DOHH2 (cell line): ENCODE results near the gene C4orf50.

ENCODE experiments used
- H3F3A ChIP-seq: fragments of 200-600 bp; sonication (generic), shearing (Covaris generic); 2 replicates; pipeline ENCODE4 v1.6.0; 2016; ENCODE audit warnings: antibody characterized with exemption, mild to moderate bottlenecking; ENCODE audit not compliant: control insufficient read depth, insufficient read depth
- H3K27ac ChIP-seq: fragments of 200-600 bp; sonication (generic); 2 replicates; pipeline ENCODE4 v1.5.1; 2014; ENCODE audit warnings: low read depth, mild to moderate bottlenecking, low read length, moderate library complexity
- H3K27me3 ChIP-seq: fragments of 200-600 bp; sonication (generic); 2 replicates; pipeline ENCODE4 v1.6.1; 2014; ENCODE audit warnings: mild to moderate bottlenecking, low read length, mixed read lengths; ENCODE audit not compliant: control insufficient read depth
- H3K36me3 ChIP-seq: fragments of 200-600 bp; sonication (generic); 2 replicates; pipeline ENCODE4 v1.6.1; 2014; ENCODE audit warnings: mild to moderate bottlenecking, low read length, moderate library complexity, mixed read lengths; ENCODE audit not compliant: control insufficient read depth
- H3K4me1 ChIP-seq: fragments of 200-600 bp; sonication (generic); 2 replicates; pipeline ENCODE4 v1.6.1; 2014; ENCODE audit warnings: mild to moderate bottlenecking, low read length, mixed read lengths; ENCODE audit not compliant: control insufficient read depth
- H3K4me2 ChIP-seq: fragments of 200-600 bp; sonication (generic); 2 replicates; pipeline ENCODE4 v1.6.0; 2014; ENCODE audit warnings: mild to moderate bottlenecking, low read length, moderate library complexity
- H3K4me3 ChIP-seq: fragments of 200-600 bp; sonication (generic); 2 replicates; pipeline ENCODE4 v1.5.1; 2014; ENCODE audit warnings: mild to moderate bottlenecking, low read length, mixed read lengths
- H3K79me2 ChIP-seq: fragments of 200-600 bp; sonication (generic); 2 replicates; pipeline ENCODE4 v1.6.1; 2014; ENCODE audit warnings: mild to moderate bottlenecking, low read length, mixed read lengths; ENCODE audit not compliant: control insufficient read depth
- H3K9me2 ChIP-seq: fragments of 200-600 bp; sonication (generic); replicated peaks from 2 replicates; pipeline ENCODE4 v1.6.1; 2014; ENCODE audit warnings: mild to moderate bottlenecking, low read length, mixed read lengths; ENCODE audit not compliant: control insufficient read depth
- H3K9me3 ChIP-seq: fragments of 200-600 bp; sonication (generic); 2 replicates; pipeline ENCODE4 v1.6.1; 2014; ENCODE audit warnings: antibody characterized with exemption, low read length, mixed read lengths; ENCODE audit not compliant: control insufficient read depth, insufficient read depth
- H4K20me1 ChIP-seq: fragments of 200-600 bp; sonication (generic); 2 replicates; pipeline ENCODE4 v1.6.0; 2014; ENCODE audit warnings: low read depth, mild to moderate bottlenecking, antibody characterized with exemption, low read length, moderate library complexity; ENCODE audit not compliant: control insufficient read depth, insufficient read depth
- EZH2phosphoT487 ChIP-seq: fragments of 200-600 bp; sonication (generic); IDR thresholded peaks from 2 replicates; pipeline ENCODE4 v1.6.1; 2017; ENCODE audit warnings: borderline replicate concordance, mild to moderate bottlenecking, antibody characterized with exemption, low read length, moderate library complexity, mixed read lengths
- TF ChIP-seq, protein P1 (sequence below): fragments of 200-600 bp; sonication (generic); IDR thresholded peaks from one replicate; pipeline ENCODE4 v1.5.1; 2014; ENCODE audit warnings: antibody characterized with exemption, mild to moderate bottlenecking, low read depth, low read length; ENCODE audit not compliant: poor library complexity, severe bottlenecking

Gene C4orf50

DNA sequence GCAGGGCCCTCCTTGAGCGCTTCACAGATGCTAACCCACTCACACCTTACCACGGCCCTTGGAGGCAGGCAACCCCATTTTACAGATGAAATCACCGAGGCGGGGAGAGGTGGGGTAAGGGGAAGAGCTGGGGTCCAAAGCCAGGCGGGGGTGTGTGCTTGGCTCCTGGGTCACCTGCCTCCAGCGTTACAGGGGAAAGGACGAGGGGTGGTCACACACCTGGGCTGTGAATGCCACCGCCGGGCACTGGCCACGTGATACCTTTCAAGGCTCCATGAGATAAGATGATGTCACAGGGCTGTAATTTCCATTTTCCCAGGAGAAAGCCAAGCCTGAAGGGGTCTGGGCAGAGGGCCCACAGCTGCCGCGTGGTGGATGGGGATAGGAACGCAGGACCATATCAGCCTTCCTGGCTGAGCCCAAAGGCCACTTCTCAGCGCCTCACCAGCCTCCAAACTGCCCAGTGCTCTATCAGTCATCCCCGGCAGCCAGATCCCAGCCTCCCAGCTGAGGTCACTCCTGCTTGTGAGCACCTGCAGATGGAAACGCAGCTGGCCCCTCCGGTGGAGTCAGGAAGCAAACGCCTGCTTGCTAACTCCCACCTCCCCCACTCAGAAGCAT, 62.9 kb downstream of the C4orf50 start:
- Histone ChIP-seq H3K4me2 (no peak overlapping the region), H3K4me1 (peaks cover 12% of the 10 kb centered on the region)
- TF ChIP-seq, protein P1, sequence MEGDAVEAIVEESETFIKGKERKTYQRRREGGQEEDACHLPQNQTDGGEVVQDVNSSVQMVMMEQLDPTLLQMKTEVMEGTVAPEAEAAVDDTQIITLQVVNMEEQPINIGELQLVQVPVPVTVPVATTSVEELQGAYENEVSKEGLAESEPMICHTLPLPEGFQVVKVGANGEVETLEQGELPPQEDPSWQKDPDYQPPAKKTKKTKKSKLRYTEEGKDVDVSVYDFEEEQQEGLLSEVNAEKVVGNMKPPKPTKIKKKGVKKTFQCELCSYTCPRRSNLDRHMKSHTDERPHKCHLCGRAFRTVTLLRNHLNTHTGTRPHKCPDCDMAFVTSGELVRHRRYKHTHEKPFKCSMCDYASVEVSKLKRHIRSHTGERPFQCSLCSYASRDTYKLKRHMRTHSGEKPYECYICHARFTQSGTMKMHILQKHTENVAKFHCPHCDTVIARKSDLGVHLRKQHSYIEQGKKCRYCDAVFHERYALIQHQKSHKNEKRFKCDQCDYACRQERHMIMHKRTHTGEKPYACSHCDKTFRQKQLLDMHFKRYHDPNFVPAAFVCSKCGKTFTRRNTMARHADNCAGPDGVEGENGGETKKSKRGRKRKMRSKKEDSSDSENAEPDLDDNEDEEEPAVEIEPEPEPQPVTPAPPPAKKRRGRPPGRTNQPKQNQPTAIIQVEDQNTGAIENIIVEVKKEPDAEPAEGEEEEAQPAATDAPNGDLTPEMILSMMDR = no peak
- no peak for TF ChIP-seq EZH2phosphoT487

GRCh38 chr4:5954056-5954760, 64.0 kb downstream of the C4orf50 start:
- no peaks in the 10 kb centered on the region for H3F3A ChIP-seq
- no peak overlapping the region for H3K4me3 ChIP-seq
- H3K9me2 ChIP-seq = no peaks in the 10 kb centered on the region
- H3K79me2 ChIP-seq = no peaks in the 10 kb centered on the region
- no peaks in the 10 kb centered on the region for H3K27me3 ChIP-seq
- H3K36me3 ChIP-seq = no peaks in the 10 kb centered on the region
- no peaks in the 10 kb centered on the region for H3K9me3 ChIP-seq
- no peaks in the 10 kb centered on the region for H4K20me1 ChIP-seq
- no peak overlapping the region for H3K4me2 ChIP-seq
- H3K4me1 ChIP-seq = peaks cover 12% of the 10 kb centered on the region
- no peak overlapping the region for H3K27ac ChIP-seq
- TF ChIP-seq, protein P1 = no peak
- no peak for TF ChIP-seq EZH2phosphoT487

More for the DNA sequence above, 62.9 kb downstream of the C4orf50 start:
- H3K36me3 ChIP-seq = no peaks in the 10 kb centered on the region
- no peak overlapping the region for H3K27ac ChIP-seq
- H3K27me3 ChIP-seq = no peaks in the 10 kb centered on the region
- no peak overlapping the region for H3K4me3 ChIP-seq
- no peaks in the 10 kb centered on the region for H3K9me2 ChIP-seq
- no peaks in the 10 kb centered on the region for H3K9me3 ChIP-seq
- H3F3A ChIP-seq = no peaks in the 10 kb centered on the region
- no peaks in the 10 kb centered on the region for H4K20me1 ChIP-seq
- no peaks in the 10 kb centered on the region for H3K79me2 ChIP-seq

DNA sequence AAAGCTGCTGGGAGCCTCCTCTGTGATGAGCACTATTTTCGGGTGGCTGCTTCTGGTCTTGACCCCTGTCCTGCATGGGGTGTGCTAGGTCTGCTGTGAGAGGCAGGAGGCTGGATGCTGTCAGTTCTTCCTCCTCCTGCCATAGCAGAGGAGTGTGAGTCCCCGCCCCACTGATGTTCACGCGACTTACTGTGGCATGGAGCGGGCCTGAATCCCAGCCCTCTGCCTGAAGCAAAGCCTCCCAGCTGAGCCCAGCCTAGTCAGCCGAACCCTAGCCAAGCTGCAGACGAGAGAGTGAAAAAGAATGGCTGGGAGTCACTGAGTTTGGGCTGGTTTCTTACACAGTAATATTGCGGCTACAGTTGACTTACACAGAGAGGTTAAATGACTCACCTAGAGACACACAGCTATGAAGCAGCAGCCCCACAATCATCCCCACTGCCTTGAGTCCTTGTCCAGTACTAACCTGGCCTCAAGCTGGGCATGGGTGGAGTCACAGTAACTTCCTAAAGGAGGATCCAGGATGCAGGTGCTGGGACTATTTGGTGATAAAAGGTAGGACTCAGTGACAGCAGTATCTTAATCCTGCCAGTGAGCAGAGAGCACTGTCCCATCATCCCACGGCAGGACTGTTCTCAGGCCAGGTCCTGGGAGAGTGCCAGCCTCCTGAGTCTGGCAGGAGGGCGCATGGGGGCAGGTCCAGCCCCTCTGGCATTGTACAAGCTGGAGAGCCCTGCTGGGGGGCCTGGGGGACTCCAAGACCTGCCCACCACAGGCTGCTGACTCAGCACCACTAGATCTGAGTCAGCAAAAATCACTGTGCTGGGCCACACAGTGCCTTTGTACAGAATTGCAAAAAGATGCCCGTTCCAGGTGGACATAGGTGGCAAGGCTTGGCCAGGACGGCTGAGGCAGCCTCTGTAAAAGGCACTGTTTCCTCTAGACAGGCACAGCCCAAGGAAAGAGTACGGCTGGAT, 65.0 kb downstream of the C4orf50 start:
- Histone ChIP-seq H3K4me2 (no peak overlapping the region), H4K20me1 (no peaks in the 10 kb centered on the region), H3K27me3 (no peaks in the 10 kb centered on the region), H3K79me2 (no peaks in the 10 kb centered on the region), H3K9me3 (no peaks in the 10 kb centered on the region), H3F3A (no peaks in the 10 kb centered on the region), H3K4me1 (peaks cover 12% of the 10 kb centered on the region), H3K9me2 (no peaks in the 10 kb centered on the region), H3K36me3 (no peaks in the 10 kb centered on the region), H3K4me3 (no peak overlapping the region), H3K27ac (no peak overlapping the region)
- no peak for TF ChIP-seq EZH2phosphoT487
